Fibroblast of lung (primary cell): ENCODE measurements around the gene TUBGCP4. TPM values are rescaled to one million over a fixed set of nuclear protein-coding genes. Genes with fewer than 3 reads are reported as not detected.

Experiments
- DNase-seq, 2 donors: peaks; one replicate each; pipeline versions ENCODE4 v3.0.0 to v3.0.0-alpha.2; 2010; ENCODE audit warnings: low read depth in 2 of 2
- H2AFZ ChIP-seq: 2 replicates; pipeline ENCODE4 v1.5.1; 2012; ENCODE audit warnings: low read length, control low read depth, inconsistent platforms
- H3K27ac ChIP-seq: 2 replicates; pipeline ENCODE4 v1.5.1; 2011; ENCODE audit warnings: low read length, control low read depth; ENCODE audit not compliant: insufficient read depth
- H3K27me3 ChIP-seq: 2 replicates; pipeline ENCODE4 v1.5.1; 2011; ENCODE audit warnings: mild to moderate bottlenecking, low read length; ENCODE audit not compliant: control insufficient read depth, insufficient read depth
- H3K36me3 ChIP-seq: 2 replicates; pipeline ENCODE4 v1.5.1; 2011; ENCODE audit warnings: low read length; ENCODE audit not compliant: control insufficient read depth, insufficient read depth
- H3K4me1 ChIP-seq: 2 replicates; pipeline ENCODE4 v1.5.1; 2011; ENCODE audit warnings: low read length; ENCODE audit not compliant: control insufficient read depth, insufficient read depth; ENCODE audit errors: extremely low read depth
- H3K4me2 ChIP-seq: 2 replicates; pipeline ENCODE4 v1.5.1; 2011; ENCODE audit warnings: low read length, control low read depth; ENCODE audit not compliant: insufficient read depth; ENCODE audit errors: extremely low read depth
- H3K4me3 ChIP-seq, 4 experiments: fragments of 200-600 bp in 1 of 4; sonication (generic) in 1 of 4; replicated peaks in 1 of 4; 2 replicates each; pipeline ENCODE4 v1.5.1; 2011 to 2016; ENCODE audit warnings: low read length in 4 of 4, low read depth in 3 of 4, mild to moderate bottlenecking in 3 of 4, control low read depth in 2 of 4, inconsistent platforms in 1 of 4, mixed read lengths in 1 of 4; ENCODE audit not compliant: insufficient read depth in 1 of 4; ENCODE audit errors: control extremely low read depth in 1 of 4
- H3K79me2 ChIP-seq: 2 replicates; pipeline ENCODE4 v1.5.1; 2012; ENCODE audit warnings: mild to moderate bottlenecking, low read length, inconsistent platforms; ENCODE audit not compliant: control insufficient read depth, insufficient read depth
- H3K9ac ChIP-seq: 2 replicates; pipeline ENCODE4 v1.5.1; 2011; ENCODE audit warnings: mild to moderate bottlenecking, low read length, control low read depth; ENCODE audit not compliant: insufficient read depth
- H3K9me3 ChIP-seq: 2 replicates; pipeline ENCODE4 v1.5.1; 2012; ENCODE audit warnings: low read depth, low read length; ENCODE audit not compliant: control insufficient read depth, insufficient read depth
- H4K20me1 ChIP-seq: 2 replicates; pipeline ENCODE4 v1.5.1; 2011; ENCODE audit warnings: low read length; ENCODE audit not compliant: control insufficient read depth, insufficient read depth; ENCODE audit errors: extremely low read depth
- EZH2 ChIP-seq: IDR thresholded peaks from 2 replicates; pipeline ENCODE4 v1.5.1; 2012; ENCODE audit warnings: low read length, control low read depth, mild to moderate bottlenecking; ENCODE audit errors: missing control alignments
- polyA plus RNA-seq, 2 donors: library from polyadenylated mRNA; depleted of rRNA in 1 of 2; stranded (reverse) in 1 of 2; unstranded in 1 of 2; fragments of >200 nt; gene quantifications; 2 replicates each; pipeline ENCODE4 v1.2.1, GENCODE V29; 2011 to 2012; ENCODE audit warnings: missing spikeins in 1 of 2
- total RNA-seq: library from RNA; depleted of rRNA; stranded (reverse); fragments of >200 nt; gene quantifications from 2 replicates; pipeline ENCODE4 v1.2.1, GENCODE V29; 2014
- TF ChIP-seq, protein P1 (sequence below), 2 donors: IDR thresholded peaks in 1 of 2; conservative IDR thresholded peaks in 1 of 2; 1 replicate in 1 of 2; 2 replicates in 1 of 2; pipeline ENCODE4 v1.5.1; 2011 to 2012; ENCODE audit warnings: low read length in 2 of 2, control low read depth in 1 of 2, inconsistent platforms in 1 of 2, low read depth in 1 of 2, mild to moderate bottlenecking in 1 of 2

Gene TUBGCP4
- total and polyA plus RNA-seq, 2 donors (not counting 1 experiment from before 2014, with no cell fraction given), result 8.3 to 17.2 TPM

DNA sequence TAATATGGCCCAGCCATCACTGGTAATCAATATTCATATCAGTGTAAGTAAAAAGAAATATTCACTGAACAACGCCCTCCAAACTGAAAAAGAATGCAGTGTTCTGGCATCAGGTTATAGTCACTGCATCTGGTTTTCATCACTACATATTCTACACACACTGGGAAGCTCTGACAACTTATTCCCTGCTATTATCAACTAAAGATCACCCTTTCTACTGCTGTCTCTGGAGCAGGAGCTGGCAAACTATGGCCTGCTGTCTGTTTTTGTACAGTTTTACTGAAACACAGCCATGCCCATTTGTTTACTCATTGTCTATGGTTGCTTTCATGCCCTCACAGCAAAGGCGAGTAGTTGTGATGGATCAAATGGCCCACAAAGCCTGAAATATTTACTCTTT lies 35.3 kb downstream of the TUBGCP4 start:
- Histone ChIP-seq H3K27ac (no peak overlapping the region), H2AFZ (no peak overlapping the region), H3K79me2 (no peaks in the 10 kb centered on the region), H3K4me3 (no peak overlapping the region), H3K9ac (no peak overlapping the region), H3K4me1 (no peaks in the 10 kb centered on the region), H3K36me3 (peaks cover 17% of the 10 kb centered on the region), H4K20me1 (no peaks in the 10 kb centered on the region), H3K4me2 (no peak overlapping the region), H3K27me3 (no peaks in the 10 kb centered on the region), H3K9me3 (no peaks in the 10 kb centered on the region)
- TF ChIP-seq, protein P1, sequence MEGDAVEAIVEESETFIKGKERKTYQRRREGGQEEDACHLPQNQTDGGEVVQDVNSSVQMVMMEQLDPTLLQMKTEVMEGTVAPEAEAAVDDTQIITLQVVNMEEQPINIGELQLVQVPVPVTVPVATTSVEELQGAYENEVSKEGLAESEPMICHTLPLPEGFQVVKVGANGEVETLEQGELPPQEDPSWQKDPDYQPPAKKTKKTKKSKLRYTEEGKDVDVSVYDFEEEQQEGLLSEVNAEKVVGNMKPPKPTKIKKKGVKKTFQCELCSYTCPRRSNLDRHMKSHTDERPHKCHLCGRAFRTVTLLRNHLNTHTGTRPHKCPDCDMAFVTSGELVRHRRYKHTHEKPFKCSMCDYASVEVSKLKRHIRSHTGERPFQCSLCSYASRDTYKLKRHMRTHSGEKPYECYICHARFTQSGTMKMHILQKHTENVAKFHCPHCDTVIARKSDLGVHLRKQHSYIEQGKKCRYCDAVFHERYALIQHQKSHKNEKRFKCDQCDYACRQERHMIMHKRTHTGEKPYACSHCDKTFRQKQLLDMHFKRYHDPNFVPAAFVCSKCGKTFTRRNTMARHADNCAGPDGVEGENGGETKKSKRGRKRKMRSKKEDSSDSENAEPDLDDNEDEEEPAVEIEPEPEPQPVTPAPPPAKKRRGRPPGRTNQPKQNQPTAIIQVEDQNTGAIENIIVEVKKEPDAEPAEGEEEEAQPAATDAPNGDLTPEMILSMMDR (conservative IDR thresholded peaks at IDR 0.05 in 1 of 2, IDR thresholded peaks at IDR 0.05 in 1 of 2; ENCODE audit: low read depth in 1 of 2, low read length in 2 of 2), result no peak
- TF ChIP-seq EZH2, result no peak
- no peak for DNase-seq

DNA sequence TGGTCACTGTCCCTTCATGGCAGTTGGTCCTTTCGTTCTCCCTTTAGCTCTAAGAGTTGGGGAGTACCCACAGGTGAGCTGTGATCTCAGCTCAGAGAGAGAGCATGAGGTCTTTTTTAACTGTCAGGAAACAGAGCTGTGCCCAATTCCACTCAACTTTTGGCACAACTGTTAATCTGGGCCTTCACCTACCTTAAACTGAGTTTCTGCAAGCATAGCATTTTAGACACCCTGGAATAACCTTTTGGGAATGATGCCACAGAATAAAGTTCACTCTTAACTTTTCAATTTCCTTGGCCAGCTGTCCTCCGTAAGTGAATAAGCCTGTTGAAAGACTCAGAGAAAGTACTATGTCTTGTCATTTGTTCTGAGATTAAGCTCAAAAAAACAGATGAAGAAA lies 35.9 kb downstream of the TUBGCP4 start:
- H3K4me3 ChIP-seq, result no peak overlapping the region
- peaks cover 17% of the 10 kb centered on the region for H3K36me3 ChIP-seq
- TF ChIP-seq EZH2, result no peak
- TF ChIP-seq, protein P1 (conservative IDR thresholded peaks at IDR 0.05 in 1 of 2, IDR thresholded peaks at IDR 0.05 in 1 of 2; ENCODE audit: low read depth in 1 of 2, low read length in 2 of 2), result no peak
- H3K27ac ChIP-seq, result no peak overlapping the region
- H3K4me2 ChIP-seq, result no peak overlapping the region
- H3K9me3 ChIP-seq, result no peaks in the 10 kb centered on the region
- H2AFZ ChIP-seq, result no peak overlapping the region
- DNase-seq, result no peak
- H3K27me3 ChIP-seq, result no peaks in the 10 kb centered on the region
- no peaks in the 10 kb centered on the region for H3K4me1 ChIP-seq
- H3K9ac ChIP-seq, result no peak overlapping the region
- no peaks in the 10 kb centered on the region for H3K79me2 ChIP-seq
- no peaks in the 10 kb centered on the region for H4K20me1 ChIP-seq

DNA sequence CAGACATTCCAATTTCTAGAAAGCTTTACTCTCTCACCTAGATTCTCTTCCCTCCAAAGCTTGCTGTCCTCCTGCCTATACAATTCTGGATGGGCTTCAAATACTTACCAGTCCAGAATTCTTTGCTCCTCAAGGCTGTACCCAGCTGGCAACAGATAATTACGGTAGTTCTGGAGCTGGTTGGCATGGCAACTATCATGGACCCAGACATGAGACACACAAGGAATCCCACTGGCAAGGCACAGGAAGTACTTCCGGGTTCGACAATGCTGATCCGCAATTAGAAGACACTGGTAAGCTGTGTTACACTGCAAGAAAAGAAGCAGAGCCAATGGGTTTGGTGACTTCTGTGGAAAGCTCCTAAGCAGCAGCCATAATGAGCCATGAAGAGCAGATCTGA lies 37.9 kb downstream of the TUBGCP4 start:
- no peaks in the 10 kb centered on the region for H3K27me3 ChIP-seq
- peaks cover 10% of the 10 kb centered on the region for H3K36me3 ChIP-seq

More for the DNA sequence above, 37.9 kb downstream of the TUBGCP4 start:
- Histone ChIP-seq H3K9ac (no peak overlapping the region), H3K79me2 (no peaks in the 10 kb centered on the region), H2AFZ (no peak overlapping the region), H3K4me1 (no peaks in the 10 kb centered on the region), H3K27ac (no peak overlapping the region), H3K4me2 (no peak overlapping the region), H3K4me3 (no peak overlapping the region), H4K20me1 (no peaks in the 10 kb centered on the region), H3K9me3 (no peaks in the 10 kb centered on the region)
- no peak for DNase-seq
- TF ChIP-seq EZH2, result no peak
- TF ChIP-seq, protein P1 (conservative IDR thresholded peaks at IDR 0.05 in 1 of 2, IDR thresholded peaks at IDR 0.05 in 1 of 2; ENCODE audit: low read depth in 1 of 2, low read length in 2 of 2), result no peak
